ENCODE measurements around the gene OPCML. TPM values are rescaled to one million over a fixed set of nuclear protein-coding genes. Genes with fewer than 3 reads are reported as not detected.

Gene OPCML
- total RNA-seq, 1 experiment from 2014 or later, result 0.94 TPM

- H3K14ac ChIP-seq (ENCODE audit: insufficient read depth, low read length), result no peak overlapping the region; the same call in 1 of the 2 replicates
- no peak overlapping the region for H2AFZ ChIP-seq (ENCODE audit: low read length)
- H3K4me1 ChIP-seq (ENCODE audit: insufficient read depth, low read length), result peaks cover 3% of the 10 kb centered on the region; the same call in 1 of the 2 replicates
- H2BK12ac ChIP-seq (ENCODE audit: insufficient read length, low read depth, low read length), result no peak overlapping the region
- H3K4ac ChIP-seq (ENCODE audit: low read depth, low read length), result no peak overlapping the region
- H3K4me2 ChIP-seq (ENCODE audit: insufficient read depth, insufficient read length, low read length), result no peak overlapping the region
- Mint-ChIP-seq H3K4me3 (no peak overlapping the region), H3K27ac (no peak overlapping the region), H3K27me3 (ENCODE audit: low read depth) (no peaks in the 10 kb centered on the region), H3K9me3 (no peaks in the 10 kb centered on the region), H3K4me1 (peaks cover 7 to 9% of the 10 kb centered on the region in 2 experiments), H3K36me3 (ENCODE audit: insufficient read depth in 1 of 3, low read depth in 3 of 3) (no peaks in the 10 kb centered on the region)
- H4K8ac ChIP-seq (replicated peaks; ENCODE audit: insufficient read length, low read depth, low read length), result no peak overlapping the region
- H3K18ac ChIP-seq (ENCODE audit: insufficient read length, low read depth, low read length), result no peak overlapping the region
- no CpG with 5 or more reads among the region's 5 CpGs for WGBS (ENCODE audit: extremely low coverage, insufficient read length, low lambda C conversion rate)
- no peak overlapping the region for H3T11ph ChIP-seq (ENCODE audit: low read length)
- no peak overlapping the region for H2BK20ac ChIP-seq (ENCODE audit: low read depth, low read length, poor library complexity, severe bottlenecking)
- no peaks in the 10 kb centered on the region for H3K23me2 ChIP-seq (ENCODE audit: insufficient read length, low read depth, low read length, poor library complexity, severe bottlenecking)
- no peak for TF ChIP-seq CTCF (conservative IDR thresholded peaks at IDR 0.05)
- no peak for DNase-seq
- no peaks in the 10 kb centered on the region for H3K27me3 ChIP-seq (ENCODE audit: insufficient read depth, low read length)
- no peak overlapping the region for H3K56ac ChIP-seq (ENCODE audit: insufficient read length, low read depth, low read length)
- no peak overlapping the region for H4K5ac ChIP-seq (ENCODE audit: insufficient read length, low read depth, low read length)
- no peak overlapping the region for H2AK5ac ChIP-seq (ENCODE audit: insufficient read length, low read length)
- no peak overlapping the region for H2BK120ac ChIP-seq (ENCODE audit: low read depth, low read length, poor library complexity, severe bottlenecking)
- H4K20me1 ChIP-seq (ENCODE audit: control insufficient read depth, insufficient read depth, insufficient read length), result no peaks in the 10 kb centered on the region
- no peak overlapping the region for H3K27ac ChIP-seq (ENCODE audit: insufficient read length, low read depth, low read length)
- no peaks in the 10 kb centered on the region for H3K9me3 ChIP-seq (ENCODE audit: control insufficient read depth, low read depth, low read length)
- H2BK15ac ChIP-seq (ENCODE audit: low read depth, low read length), result no peak overlapping the region
- H3K23ac ChIP-seq (ENCODE audit: insufficient read length, low read depth, low read length), result no peak overlapping the region
- H3K9ac ChIP-seq (ENCODE audit: extremely low read depth, insufficient read length, low read length), result no peak overlapping the region
- H2BK5ac ChIP-seq (ENCODE audit: insufficient read length, low read length), result no peak overlapping the region
- H3K79me1 ChIP-seq (ENCODE audit: insufficient read depth, low read depth, low read length, poor library complexity, severe bottlenecking), result no peaks in the 10 kb centered on the region
- H4K91ac ChIP-seq (ENCODE audit: insufficient read length, low read depth, low read length), result no peak overlapping the region
- no peaks in the 10 kb centered on the region for H3K79me2 ChIP-seq (ENCODE audit: insufficient read depth, low read length)
Measured at GRCh38 chr11:133347988-133348387, 184.3 kb downstream of the OPCML start.

Measured in H9 (cell line).